ENCODE results near the gene SGSM1.

DNA sequence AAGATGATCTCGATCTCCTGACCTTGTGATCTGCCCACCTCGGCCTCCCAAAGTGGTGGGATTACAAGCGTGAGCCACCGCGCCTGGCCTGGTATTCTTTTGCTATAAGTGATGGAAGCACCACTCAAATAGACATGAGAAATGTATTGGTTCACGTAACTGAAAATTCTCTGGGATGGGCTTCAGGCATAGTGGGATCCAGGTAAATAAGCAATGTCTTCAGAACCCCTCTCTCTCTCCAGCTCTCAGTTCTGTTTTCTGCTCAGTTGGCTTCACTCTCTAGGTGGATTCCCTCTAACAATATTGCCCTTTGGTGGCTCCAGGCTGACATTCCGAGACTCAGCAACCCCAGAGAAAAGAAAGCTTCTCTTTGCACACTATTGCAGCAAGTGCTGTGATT, 141.4 kb downstream of the SGSM1 start:
- TF ChIP-seq, protein P1, sequence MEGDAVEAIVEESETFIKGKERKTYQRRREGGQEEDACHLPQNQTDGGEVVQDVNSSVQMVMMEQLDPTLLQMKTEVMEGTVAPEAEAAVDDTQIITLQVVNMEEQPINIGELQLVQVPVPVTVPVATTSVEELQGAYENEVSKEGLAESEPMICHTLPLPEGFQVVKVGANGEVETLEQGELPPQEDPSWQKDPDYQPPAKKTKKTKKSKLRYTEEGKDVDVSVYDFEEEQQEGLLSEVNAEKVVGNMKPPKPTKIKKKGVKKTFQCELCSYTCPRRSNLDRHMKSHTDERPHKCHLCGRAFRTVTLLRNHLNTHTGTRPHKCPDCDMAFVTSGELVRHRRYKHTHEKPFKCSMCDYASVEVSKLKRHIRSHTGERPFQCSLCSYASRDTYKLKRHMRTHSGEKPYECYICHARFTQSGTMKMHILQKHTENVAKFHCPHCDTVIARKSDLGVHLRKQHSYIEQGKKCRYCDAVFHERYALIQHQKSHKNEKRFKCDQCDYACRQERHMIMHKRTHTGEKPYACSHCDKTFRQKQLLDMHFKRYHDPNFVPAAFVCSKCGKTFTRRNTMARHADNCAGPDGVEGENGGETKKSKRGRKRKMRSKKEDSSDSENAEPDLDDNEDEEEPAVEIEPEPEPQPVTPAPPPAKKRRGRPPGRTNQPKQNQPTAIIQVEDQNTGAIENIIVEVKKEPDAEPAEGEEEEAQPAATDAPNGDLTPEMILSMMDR (IDR thresholded peaks at IDR 0.05) = no peak
- TF ChIP-seq POLR2A (IDR thresholded peaks at IDR 0.05) = no peak
